A204.1 (cell line): ENCODE results near the gene TBC1D19.
"Not testable (repeated sequence)": the region's sequence is repeated elsewhere in the genome, so short reads cannot be mapped to it uniquely, and the experiment has no call there.

Experiments used
- FAIRE-seq: peaks from 2 replicates; lab custom pipeline; 2012; peaks lifted over from hg19 to GRCh38; lab: Jason Lieb, UNC

TBC1D19 gene

GRCh38 chr4:26687728-26688127 is 103.8 kb downstream of the TBC1D19 start:
- no peak for FAIRE-seq

- FAIRE-seq = no peak
These were observed 106.6 kb downstream of the TBC1D19 start for GRCh38 chr4:26690506-26690905.

DNA sequence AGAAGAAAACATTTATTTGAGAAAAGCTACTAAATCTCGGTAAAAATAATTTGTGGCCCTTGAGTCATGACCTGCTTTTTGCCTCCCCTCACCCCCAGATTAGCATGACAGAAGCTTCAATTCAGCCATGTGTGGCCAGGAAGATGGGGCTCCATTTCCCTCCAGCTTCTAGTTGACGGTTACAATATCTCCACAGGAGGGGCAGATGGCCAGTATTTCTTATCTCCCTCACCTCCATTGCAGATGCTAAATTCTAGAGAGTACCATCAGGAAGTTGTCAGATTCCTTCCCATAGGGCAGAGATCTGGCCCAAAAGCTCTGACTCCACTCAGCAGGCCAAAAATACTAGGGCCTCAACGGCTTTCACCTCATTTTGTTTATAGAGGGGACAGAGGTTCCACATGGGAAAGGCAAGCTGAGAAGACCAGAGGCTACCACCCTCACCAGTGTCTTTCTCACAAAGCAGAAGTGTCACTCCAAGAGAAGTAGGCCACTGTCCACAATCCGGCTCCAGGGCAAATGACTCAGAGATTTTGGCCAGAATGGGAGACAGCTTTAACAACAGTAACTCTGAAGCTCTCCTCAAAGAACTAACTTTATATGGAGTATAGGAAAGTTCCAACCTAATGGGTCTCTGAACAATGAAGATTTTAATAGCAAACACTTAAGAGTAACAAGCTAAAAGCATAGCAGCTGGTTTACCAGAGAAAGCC is 108.3 kb downstream of the TBC1D19 start:
- FAIRE-seq = no peak

GRCh38 chr4:26694131-26694530 is 110.2 kb downstream of the TBC1D19 start:
- FAIRE-seq = not testable (repeated sequence)

GRCh38 chr4:26700110-26700509 is 116.2 kb downstream of the TBC1D19 start:
- no peak for FAIRE-seq

GRCh38 chr4:26701095-26701494 is 117.2 kb downstream of the TBC1D19 start:
- FAIRE-seq = no peak

DNA sequence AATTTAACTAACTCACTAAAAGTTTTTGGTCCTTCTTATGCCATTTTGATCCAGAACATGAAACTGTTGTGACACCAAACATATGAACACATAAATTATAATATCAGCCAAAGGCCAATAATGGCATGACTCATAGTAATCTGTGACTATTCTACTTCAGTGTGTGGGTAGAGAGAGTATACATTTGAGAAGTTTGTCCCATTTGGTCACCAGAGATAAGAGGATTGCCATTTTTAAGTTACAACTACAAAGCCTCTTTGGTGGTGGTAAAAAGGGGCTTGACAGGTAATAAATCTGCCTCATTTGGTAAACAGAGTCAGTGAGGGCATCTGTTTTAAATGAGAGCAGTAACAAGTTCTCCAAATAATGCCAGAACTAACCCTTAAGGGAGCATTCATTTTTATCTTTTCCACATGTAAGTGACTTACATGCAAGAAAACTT is 117.9 kb downstream of the TBC1D19 start:
- no peak for FAIRE-seq

GRCh38 chr4:26707342-26707741 is 123.5 kb downstream of the TBC1D19 start:
- no peak for FAIRE-seq

DNA sequence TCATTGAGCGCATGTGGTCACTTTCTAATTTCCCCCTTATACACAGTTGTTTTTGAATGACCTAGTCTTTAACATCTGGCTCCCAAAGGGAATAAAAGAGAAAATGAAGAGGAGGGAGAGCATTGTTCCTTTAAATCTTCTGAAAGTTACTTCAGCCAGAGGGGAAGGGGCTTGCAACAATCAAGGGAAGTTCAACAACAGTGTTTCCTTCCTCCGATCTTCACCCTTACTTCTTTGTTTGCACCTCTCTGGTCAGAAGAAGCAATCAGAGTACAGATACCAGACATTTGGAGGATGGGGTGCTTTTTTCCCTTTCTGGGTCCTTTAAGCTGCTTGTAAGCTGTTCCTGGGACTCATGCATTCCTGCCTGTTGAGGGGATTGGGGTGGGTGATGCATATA is 125.4 kb downstream of the TBC1D19 start:
- no peak for FAIRE-seq

GRCh38 chr4:26713563-26714151 is 129.8 kb downstream of the TBC1D19 start:
- FAIRE-seq = no peak

- no peak for FAIRE-seq
These were observed 131.9 kb downstream of the TBC1D19 start for GRCh38 chr4:26715636-26716242.

GRCh38 chr4:26717332-26717731 is 133.4 kb downstream of the TBC1D19 start:
- FAIRE-seq = no peak

- peak; percentile 97 for FAIRE-seq
These were observed 136.2 kb downstream of the TBC1D19 start for GRCh38 chr4:26719954-26720552.

- no peak for FAIRE-seq
These were observed 137.8 kb downstream of the TBC1D19 start for GRCh38 chr4:26721685-26722084.

DNA sequence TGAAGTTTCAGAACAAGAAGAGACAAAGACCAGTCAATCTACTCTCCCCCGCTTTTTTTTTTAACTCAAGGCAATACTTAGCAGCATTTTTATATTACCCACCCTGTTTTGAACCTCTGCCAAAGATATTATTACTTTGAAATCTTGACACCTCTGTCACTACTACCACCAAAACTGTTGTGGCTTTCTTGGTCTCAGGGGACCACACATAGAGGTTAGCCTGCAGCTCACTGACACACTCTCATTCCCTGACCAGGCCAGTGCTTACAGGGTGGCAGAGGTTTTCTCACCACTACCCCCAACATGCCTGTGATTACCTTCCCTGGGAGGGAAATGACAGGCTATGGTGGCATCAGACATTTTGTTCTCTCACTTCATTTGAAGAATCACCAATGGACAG is 139.3 kb downstream of the TBC1D19 start:
- no peak for FAIRE-seq

- no peak for FAIRE-seq
These were observed 140.7 kb downstream of the TBC1D19 start for GRCh38 chr4:26724534-26724933.

- FAIRE-seq = no peak
These were observed 142.9 kb downstream of the TBC1D19 start for GRCh38 chr4:26726655-26727387.

DNA sequence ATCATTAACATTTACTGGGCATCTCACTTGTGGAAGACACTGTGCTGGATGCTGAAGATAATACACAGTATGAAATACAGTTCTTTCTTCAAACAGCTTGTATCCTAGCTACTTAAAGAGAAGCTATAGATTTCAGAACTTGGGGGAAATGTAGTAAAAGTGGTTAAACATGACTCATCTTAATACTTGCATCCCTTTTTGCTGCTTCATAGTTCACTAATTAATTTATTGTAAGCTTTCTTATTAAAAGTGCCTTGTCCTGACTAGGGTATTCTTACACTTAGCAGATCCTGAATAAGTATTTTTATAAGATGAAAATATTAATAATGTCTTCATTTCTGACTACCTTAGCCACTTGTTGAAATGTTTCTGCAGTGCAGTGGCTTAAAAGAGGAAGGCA is 144.0 kb downstream of the TBC1D19 start:
- FAIRE-seq = no peak

GRCh38 chr4:26729027-26729426 is 145.1 kb downstream of the TBC1D19 start:
- no peak for FAIRE-seq

GRCh38 chr4:26729547-26729946 is 145.7 kb downstream of the TBC1D19 start:
- FAIRE-seq = no peak

GRCh38 chr4:26731351-26732035 is 147.6 kb downstream of the TBC1D19 start:
- FAIRE-seq = no peak

DNA sequence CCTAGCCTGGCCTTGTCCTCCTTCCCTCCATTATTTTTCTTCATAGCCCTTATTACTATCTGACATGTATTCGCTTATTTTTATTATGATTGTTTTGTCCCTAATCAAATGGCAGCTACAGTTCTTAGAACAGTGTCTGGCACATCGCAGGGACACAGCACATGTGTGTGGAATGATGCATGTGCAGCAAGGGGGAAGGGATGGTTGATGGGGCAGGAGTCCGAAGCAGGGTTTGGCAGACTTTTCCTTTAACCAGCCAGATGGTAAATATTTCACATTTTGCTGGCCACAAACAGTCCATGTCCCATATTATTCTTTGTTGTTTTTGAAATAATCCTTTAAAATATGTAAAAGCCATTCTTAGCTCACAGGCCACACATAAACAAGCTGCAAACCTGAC is 148.5 kb downstream of the TBC1D19 start:
- FAIRE-seq = no peak
